ENCODE measurements around the gene POLD1.

GRCh38 chr19:50465000-50465399, 80.9 kb downstream of the POLD1 start:
- TF ChIP-seq, protein P1, sequence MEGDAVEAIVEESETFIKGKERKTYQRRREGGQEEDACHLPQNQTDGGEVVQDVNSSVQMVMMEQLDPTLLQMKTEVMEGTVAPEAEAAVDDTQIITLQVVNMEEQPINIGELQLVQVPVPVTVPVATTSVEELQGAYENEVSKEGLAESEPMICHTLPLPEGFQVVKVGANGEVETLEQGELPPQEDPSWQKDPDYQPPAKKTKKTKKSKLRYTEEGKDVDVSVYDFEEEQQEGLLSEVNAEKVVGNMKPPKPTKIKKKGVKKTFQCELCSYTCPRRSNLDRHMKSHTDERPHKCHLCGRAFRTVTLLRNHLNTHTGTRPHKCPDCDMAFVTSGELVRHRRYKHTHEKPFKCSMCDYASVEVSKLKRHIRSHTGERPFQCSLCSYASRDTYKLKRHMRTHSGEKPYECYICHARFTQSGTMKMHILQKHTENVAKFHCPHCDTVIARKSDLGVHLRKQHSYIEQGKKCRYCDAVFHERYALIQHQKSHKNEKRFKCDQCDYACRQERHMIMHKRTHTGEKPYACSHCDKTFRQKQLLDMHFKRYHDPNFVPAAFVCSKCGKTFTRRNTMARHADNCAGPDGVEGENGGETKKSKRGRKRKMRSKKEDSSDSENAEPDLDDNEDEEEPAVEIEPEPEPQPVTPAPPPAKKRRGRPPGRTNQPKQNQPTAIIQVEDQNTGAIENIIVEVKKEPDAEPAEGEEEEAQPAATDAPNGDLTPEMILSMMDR (IDR thresholded peaks at IDR 0.05; ENCODE audit: insufficient read depth, low read length, poor library complexity, severe bottlenecking) = no peak
- no peak for TF ChIP-seq EZH2phosphoT487 (conservative IDR thresholded peaks at IDR 0.05; ENCODE audit: low read length)
